Measurements from ENCODE around the gene COX19.
"Not testable (repeated sequence)": the region's sequence is repeated elsewhere in the genome, so short reads cannot be mapped to it uniquely, and the experiment has no call there.

COX19 gene

GRCh38 chr7:963236-964078 lies 11.9 kb downstream of the COX19 start:
- no peaks in the 10 kb centered on the region for H3K27me3 ChIP-seq (ENCODE audit: insufficient read depth, low read length)
- H3K4me1 ChIP-seq (ENCODE audit: insufficient read depth, low read length) = peaks cover 10% of the 10 kb centered on the region
- H3K4me3 ChIP-seq (ENCODE audit: low read length) = no peak overlapping the region
- no peaks in the 10 kb centered on the region for H3K9me3 ChIP-seq (ENCODE audit: low read length)
- H3K36me3 ChIP-seq (ENCODE audit: insufficient read depth, low read length) = peaks cover 18% of the 10 kb centered on the region
- H2AFZ ChIP-seq (ENCODE audit: low read depth, low read length) = no peak overlapping the region

GRCh38 chr7:962401-963081 lies 12.8 kb downstream of the COX19 start:
- H3K27me3 ChIP-seq (ENCODE audit: insufficient read depth, low read length) = no peaks in the 10 kb centered on the region
- H3K4me1 ChIP-seq (ENCODE audit: insufficient read depth, low read length) = peaks cover 10% of the 10 kb centered on the region
- no peaks in the 10 kb centered on the region for H3K9me3 ChIP-seq (ENCODE audit: low read length)
- no peak overlapping the region for H2AFZ ChIP-seq (ENCODE audit: low read depth, low read length)
- H3K4me3 ChIP-seq (ENCODE audit: low read length) = no peak overlapping the region
- H3K36me3 ChIP-seq (ENCODE audit: insufficient read depth, low read length) = peaks cover 9% of the 10 kb centered on the region

GRCh38 chr7:961546-962400 lies 13.6 kb downstream of the COX19 start:
- no peak overlapping the region for H2AFZ ChIP-seq (ENCODE audit: low read depth, low read length)
- H3K4me1 ChIP-seq (ENCODE audit: insufficient read depth, low read length) = peaks cover 10% of the 10 kb centered on the region
- peaks cover 2% of the 10 kb centered on the region for H3K36me3 ChIP-seq (ENCODE audit: insufficient read depth, low read length)
- H3K27me3 ChIP-seq (ENCODE audit: insufficient read depth, low read length) = no peaks in the 10 kb centered on the region
- H3K4me3 ChIP-seq (ENCODE audit: low read length) = no peak overlapping the region
- H3K9me3 ChIP-seq (ENCODE audit: low read length) = no peaks in the 10 kb centered on the region

- peaks cover 10% of the 10 kb centered on the region for H3K4me1 ChIP-seq (ENCODE audit: insufficient read depth, low read length)
Measured at GRCh38 chr7:960972-961371, 14.4 kb downstream of the COX19 start.

GRCh38 chr7:960269-960871 lies 15.0 kb downstream of the COX19 start:
- H3K9me3 ChIP-seq (ENCODE audit: low read length) = no peaks in the 10 kb centered on the region
- H3K27me3 ChIP-seq (ENCODE audit: insufficient read depth, low read length) = peaks cover 3% of the 10 kb centered on the region
- H2AFZ ChIP-seq (ENCODE audit: low read depth, low read length) = no peak overlapping the region
- H3K4me1 ChIP-seq (ENCODE audit: insufficient read depth, low read length) = peaks cover 9% of the 10 kb centered on the region
- H3K4me3 ChIP-seq (ENCODE audit: low read length) = no peak overlapping the region
- H3K36me3 ChIP-seq (ENCODE audit: insufficient read depth, low read length) = no peaks in the 10 kb centered on the region

More at GRCh38 chr7:960972-961371, 14.4 kb downstream of the COX19 start:
- H3K27me3 ChIP-seq (ENCODE audit: insufficient read depth, low read length); H3K4me3 ChIP-seq (ENCODE audit: low read length); H3K9me3 ChIP-seq (ENCODE audit: low read length); H3K36me3 ChIP-seq (ENCODE audit: insufficient read depth, low read length); H2AFZ ChIP-seq (ENCODE audit: low read depth, low read length): not testable (repeated sequence)

- H3K4me1 ChIP-seq (ENCODE audit: insufficient read depth, low read length); H3K4me3 ChIP-seq (ENCODE audit: low read length); H3K36me3 ChIP-seq (ENCODE audit: insufficient read depth, low read length); H2AFZ ChIP-seq (ENCODE audit: low read depth, low read length); H3K27me3 ChIP-seq (ENCODE audit: insufficient read depth, low read length); H3K9me3 ChIP-seq (ENCODE audit: low read length): not testable (repeated sequence)
Measured at GRCh38 chr7:959740-960139, 15.6 kb downstream of the COX19 start.

GRCh38 chr7:959271-959670 lies 16.1 kb downstream of the COX19 start:
- no peaks in the 10 kb centered on the region for H3K9me3 ChIP-seq (ENCODE audit: low read length)
- H3K4me3 ChIP-seq (ENCODE audit: low read length) = no peak overlapping the region
- no peak overlapping the region for H2AFZ ChIP-seq (ENCODE audit: low read depth, low read length)
- H3K4me1 ChIP-seq (ENCODE audit: insufficient read depth, low read length) = no peaks in the 10 kb centered on the region
- H3K27me3 ChIP-seq (ENCODE audit: insufficient read depth, low read length) = peaks cover 5% of the 10 kb centered on the region
- no peaks in the 10 kb centered on the region for H3K36me3 ChIP-seq (ENCODE audit: insufficient read depth, low read length)

GRCh38 chr7:958221-959200 lies 16.8 kb downstream of the COX19 start:
- Histone ChIP-seq H2AFZ (ENCODE audit: low read depth, low read length) (no peak overlapping the region), H3K9me3 (ENCODE audit: low read length) (no peaks in the 10 kb centered on the region), H3K4me3 (ENCODE audit: low read length) (no peak overlapping the region), H3K36me3 (ENCODE audit: insufficient read depth, low read length) (no peaks in the 10 kb centered on the region), H3K27me3 (ENCODE audit: insufficient read depth, low read length) (peaks cover 7% of the 10 kb centered on the region), H3K4me1 (ENCODE audit: insufficient read depth, low read length) (peaks cover 3% of the 10 kb centered on the region)

- Histone ChIP-seq H3K27me3 (ENCODE audit: insufficient read depth, low read length) (peaks cover 16% of the 10 kb centered on the region), H3K4me1 (ENCODE audit: insufficient read depth, low read length) (peaks cover 8% of the 10 kb centered on the region)
Measured at GRCh38 chr7:957418-958220, 17.7 kb downstream of the COX19 start.

GRCh38 chr7:956031-956430 lies 19.3 kb downstream of the COX19 start:
- Histone ChIP-seq H3K4me1 (ENCODE audit: insufficient read depth, low read length) (peaks cover 8% of the 10 kb centered on the region), H3K4me3 (ENCODE audit: low read length) (no peak overlapping the region), H3K9me3 (ENCODE audit: low read length) (no peaks in the 10 kb centered on the region), H3K36me3 (ENCODE audit: insufficient read depth, low read length) (no peaks in the 10 kb centered on the region), H3K27me3 (ENCODE audit: insufficient read depth, low read length) (peaks cover 20% of the 10 kb centered on the region), H2AFZ (ENCODE audit: low read depth, low read length) (no peak overlapping the region)

More at GRCh38 chr7:957418-958220, 17.7 kb downstream of the COX19 start:
- Histone ChIP-seq H3K9me3 (ENCODE audit: low read length) (no peaks in the 10 kb centered on the region), H3K36me3 (ENCODE audit: insufficient read depth, low read length) (no peaks in the 10 kb centered on the region), H2AFZ (ENCODE audit: low read depth, low read length) (no peak overlapping the region), H3K4me3 (ENCODE audit: low read length) (no peak overlapping the region)
